ENCODE measurements around the gene KDM4B. TPM values are rescaled to one million over a fixed set of nuclear protein-coding genes. Genes with fewer than 3 reads are reported as not detected.
A peak's percentile ranks its signal among the peaks of the same experiment; 100 is the strongest.

KDM4B gene
- total RNA-seq, 2 experiments from 2014 or later = 46.3 to 46.6 TPM

DNA sequence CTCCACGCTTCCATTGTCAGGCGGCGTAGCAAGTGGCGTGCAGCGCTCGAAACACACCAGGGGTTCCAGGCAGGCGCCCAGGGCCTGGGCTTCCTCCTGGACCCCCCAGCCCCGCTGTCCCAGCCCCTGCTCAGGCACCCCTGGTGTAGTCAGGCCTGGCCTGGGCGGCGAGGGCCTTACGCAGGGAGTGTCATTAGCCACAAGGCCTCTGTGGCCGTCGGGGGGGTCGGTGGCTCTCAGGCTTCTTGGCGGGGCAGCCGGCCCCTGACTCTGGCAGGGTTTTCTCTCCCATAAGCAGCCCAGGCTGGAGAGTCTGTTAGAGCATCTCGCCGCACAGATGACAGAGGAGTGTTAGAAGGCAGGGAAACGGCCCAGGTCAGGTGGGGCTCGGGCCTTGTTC, 116.7 kb downstream of the KDM4B start:
- Mint-ChIP-seq H3K9me3 (no peaks in the 10 kb centered on the region), H3K4me3 (no peak overlapping the region), H3K27ac (no peak overlapping the region), H3K36me3 (ENCODE audit: low read depth) (peaks cover 10% of the 10 kb centered on the region), H3K27me3 (no peaks in the 10 kb centered on the region), H3K4me1 (ENCODE audit: low read depth) (no peaks in the 10 kb centered on the region)
- intact Hi-C loops (cut with micrococcal nuclease) = no loop called here
- ChIA-PET CTCF (no interaction called here), POLR2A (no interaction called here)
- no peak for ATAC-seq
- TF ChIP-seq, protein P1, sequence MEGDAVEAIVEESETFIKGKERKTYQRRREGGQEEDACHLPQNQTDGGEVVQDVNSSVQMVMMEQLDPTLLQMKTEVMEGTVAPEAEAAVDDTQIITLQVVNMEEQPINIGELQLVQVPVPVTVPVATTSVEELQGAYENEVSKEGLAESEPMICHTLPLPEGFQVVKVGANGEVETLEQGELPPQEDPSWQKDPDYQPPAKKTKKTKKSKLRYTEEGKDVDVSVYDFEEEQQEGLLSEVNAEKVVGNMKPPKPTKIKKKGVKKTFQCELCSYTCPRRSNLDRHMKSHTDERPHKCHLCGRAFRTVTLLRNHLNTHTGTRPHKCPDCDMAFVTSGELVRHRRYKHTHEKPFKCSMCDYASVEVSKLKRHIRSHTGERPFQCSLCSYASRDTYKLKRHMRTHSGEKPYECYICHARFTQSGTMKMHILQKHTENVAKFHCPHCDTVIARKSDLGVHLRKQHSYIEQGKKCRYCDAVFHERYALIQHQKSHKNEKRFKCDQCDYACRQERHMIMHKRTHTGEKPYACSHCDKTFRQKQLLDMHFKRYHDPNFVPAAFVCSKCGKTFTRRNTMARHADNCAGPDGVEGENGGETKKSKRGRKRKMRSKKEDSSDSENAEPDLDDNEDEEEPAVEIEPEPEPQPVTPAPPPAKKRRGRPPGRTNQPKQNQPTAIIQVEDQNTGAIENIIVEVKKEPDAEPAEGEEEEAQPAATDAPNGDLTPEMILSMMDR (IDR thresholded peaks at IDR 0.05) = no peak
- no peak for DNase-seq

DNA sequence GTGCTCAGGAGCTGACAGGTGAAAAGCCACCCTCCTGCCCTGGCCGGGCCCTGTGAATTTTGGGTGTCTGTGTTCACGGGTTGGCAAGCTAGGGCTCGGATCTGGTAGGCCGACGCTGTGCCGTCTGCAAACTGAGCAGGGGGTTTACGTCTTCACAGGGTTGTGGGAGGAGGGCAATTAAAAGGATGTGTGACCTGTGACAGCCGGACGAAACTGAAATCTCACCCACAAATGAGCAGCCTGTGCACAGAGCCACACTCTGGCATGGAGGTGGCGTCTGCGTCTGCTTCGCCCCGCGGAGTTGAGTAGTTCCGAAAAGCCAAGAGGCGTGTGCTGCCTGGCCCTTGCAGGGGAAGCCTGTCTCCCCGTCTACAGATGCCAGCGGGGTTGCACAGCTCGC, 117.3 kb downstream of the KDM4B start:
- ChIA-PET CTCF (no interaction called here), POLR2A (no interaction called here)
- Mint-ChIP-seq H3K4me1 (ENCODE audit: low read depth) (no peaks in the 10 kb centered on the region), H3K27me3 (no peaks in the 10 kb centered on the region), H3K9me3 (no peaks in the 10 kb centered on the region), H3K4me3 (no peak overlapping the region), H3K27ac (no peak overlapping the region), H3K36me3 (ENCODE audit: low read depth) (peaks cover 8% of the 10 kb centered on the region)
- TF ChIP-seq, protein P1 (IDR thresholded peaks at IDR 0.05) = no peak
- peak; percentile 73 for ATAC-seq
- intact Hi-C loops (cut with micrococcal nuclease) = no loop called here
- DNase-seq = peak; percentile 33

DNA sequence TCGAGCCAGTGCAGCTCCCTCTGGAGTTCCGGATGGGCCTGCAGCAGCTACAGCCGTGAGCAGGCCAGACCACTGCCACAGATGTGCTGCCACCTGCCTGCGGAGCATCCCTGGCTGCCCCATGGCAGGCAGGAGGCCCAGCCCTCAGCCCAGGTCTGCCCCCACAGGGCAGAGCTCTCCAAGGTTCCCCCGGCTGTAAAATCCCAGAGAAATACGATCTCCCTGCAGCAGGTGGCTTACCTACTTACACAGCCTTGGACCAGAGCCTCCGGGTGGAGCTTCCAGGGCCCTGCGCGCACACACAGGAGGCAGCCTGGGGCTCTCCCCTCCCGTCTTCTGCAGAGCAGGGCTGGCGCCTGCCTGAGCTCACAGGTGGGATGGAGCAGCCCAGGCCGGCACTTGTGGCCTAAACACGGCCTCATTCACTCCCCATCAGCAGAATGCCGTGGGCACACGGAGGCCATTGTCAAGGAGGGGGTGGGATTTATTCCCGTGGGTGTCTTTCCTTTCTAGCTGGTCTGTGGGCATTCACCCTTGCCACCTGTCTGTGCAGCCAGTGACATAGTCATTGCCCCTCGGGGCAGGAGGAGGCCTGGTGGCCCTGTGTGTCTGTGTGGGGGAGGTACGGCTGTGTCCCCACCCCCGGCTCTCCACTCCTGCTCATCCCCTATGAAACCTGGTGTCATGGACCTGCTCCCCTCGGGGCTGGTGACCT, 118.0 kb downstream of the KDM4B start:
- Mint-ChIP-seq H3K36me3 (ENCODE audit: low read depth) (peaks cover 6% of the 10 kb centered on the region), H3K4me1 (ENCODE audit: low read depth) (no peaks in the 10 kb centered on the region), H3K27ac (no peak overlapping the region), H3K4me3 (no peak overlapping the region), H3K27me3 (no peaks in the 10 kb centered on the region), H3K9me3 (no peaks in the 10 kb centered on the region)
- ATAC-seq = no peak
- no peak for DNase-seq
- POLR2A ChIA-PET = interaction anchor here (0.8 to 1.0 kb wide), 2 partner anchors 9 to 17 kb away, joined by 3 read pairs; no protein-coding TSS in a partner anchor
- TF ChIP-seq, protein P1 (IDR thresholded peaks at IDR 0.05) = no peak
- intact Hi-C loops (cut with micrococcal nuclease) = no loop called here
- CTCF ChIA-PET = interaction anchor here (0.9 kb wide), 1 partner anchor 15 kb away, joined by 3 read pairs; no protein-coding TSS in a partner anchor

DNA sequence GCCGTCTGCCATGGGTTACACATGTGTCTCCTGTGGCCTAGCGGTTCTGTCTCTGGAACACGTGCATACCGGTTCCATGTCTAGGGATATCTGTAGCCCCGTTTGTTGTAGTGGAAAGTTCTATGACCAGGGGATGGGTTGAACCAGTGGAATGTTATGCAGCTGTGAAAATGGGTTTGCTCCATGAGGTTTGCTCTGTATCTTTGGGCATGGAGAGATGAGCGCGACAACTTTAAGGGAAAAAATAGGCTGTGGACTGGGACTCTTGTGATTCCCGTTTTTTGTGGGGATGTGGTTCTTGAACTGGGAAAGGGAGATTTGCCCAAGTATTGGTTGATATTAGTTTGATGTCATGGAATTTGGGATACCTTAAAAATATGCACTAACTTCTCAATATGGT, 120.4 kb downstream of the KDM4B start:
- Mint-ChIP-seq H3K4me1 (ENCODE audit: low read depth) (no peaks in the 10 kb centered on the region), H3K36me3 (ENCODE audit: low read depth) (peaks cover 6% of the 10 kb centered on the region), H3K4me3 (no peak overlapping the region), H3K27me3 (no peaks in the 10 kb centered on the region), H3K9me3 (no peaks in the 10 kb centered on the region), H3K27ac (no peak overlapping the region)
- TF ChIP-seq, protein P1 (IDR thresholded peaks at IDR 0.05) = no peak
- ATAC-seq (no peak), DNase-seq (no peak)
- intact Hi-C loops (cut with micrococcal nuclease) = no loop called here
- POLR2A ChIA-PET = no interaction called here
- CTCF ChIA-PET = no interaction called here

DNA sequence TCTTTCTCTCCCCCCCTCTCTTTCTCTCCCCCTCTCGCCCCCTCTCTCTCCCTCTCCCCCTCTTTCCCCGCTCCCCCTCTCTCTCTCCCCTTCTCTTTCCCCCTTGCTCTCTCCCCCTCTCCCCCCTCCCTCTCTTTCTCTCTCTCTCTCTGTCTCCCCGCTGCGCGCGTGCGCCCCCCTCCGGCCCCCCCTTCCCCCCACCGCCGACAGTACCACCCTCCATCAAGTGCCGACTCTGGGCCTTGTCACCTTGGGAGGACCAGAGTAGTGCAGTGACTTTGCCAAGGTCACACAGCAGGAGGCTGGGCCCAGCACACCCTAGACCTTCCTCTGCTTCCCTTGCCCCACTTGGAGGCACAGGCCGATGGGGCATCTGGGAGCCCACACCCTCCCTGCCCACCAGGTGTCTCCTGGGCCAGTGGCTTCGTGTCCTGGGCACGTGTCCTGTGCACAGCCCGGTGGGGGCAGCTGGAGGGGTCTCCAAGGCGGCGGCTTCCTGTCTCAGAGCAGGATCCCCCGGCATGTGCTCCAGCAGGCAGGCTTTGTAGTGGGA, 121.6 kb downstream of the KDM4B start:
- Mint-ChIP-seq H3K36me3 (ENCODE audit: low read depth) (peaks cover 6% of the 10 kb centered on the region), H3K9me3 (no peaks in the 10 kb centered on the region), H3K27ac (no peak overlapping the region), H3K4me3 (no peak overlapping the region), H3K4me1 (ENCODE audit: low read depth) (no peaks in the 10 kb centered on the region), H3K27me3 (no peaks in the 10 kb centered on the region)
- CTCF ChIA-PET = no interaction called here
- ATAC-seq (no peak), DNase-seq (no peak)
- TF ChIP-seq, protein P1 (IDR thresholded peaks at IDR 0.05) = no peak
- intact Hi-C loops (cut with micrococcal nuclease) = no loop called here
- POLR2A ChIA-PET = no interaction called here
